ENCODE data around the gene AQP7.

DNA sequence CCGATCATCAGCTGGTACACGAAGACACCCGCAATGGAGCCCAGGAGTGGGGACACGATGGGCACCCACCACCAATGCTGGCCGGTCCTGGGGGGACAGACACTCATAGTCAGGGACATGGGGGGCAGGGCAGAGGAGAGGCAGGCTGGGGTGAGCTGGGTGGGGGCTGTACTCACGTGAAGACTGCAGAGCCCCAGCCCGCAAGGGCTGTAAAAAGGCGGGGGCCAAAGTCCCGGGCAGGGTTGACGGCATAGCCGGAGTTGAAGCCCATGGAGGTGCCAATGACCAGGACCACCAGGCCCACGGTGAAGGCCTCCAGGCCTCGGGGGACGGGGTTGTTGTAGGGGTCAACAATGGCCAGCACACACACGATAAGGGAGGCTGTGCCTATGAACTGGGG is 39.8 kb upstream of the AQP7 start:
- TF ChIP-seq POLR2A (IDR thresholded peaks at IDR 0.05), result no peak
- TF ChIP-seq, protein P1, sequence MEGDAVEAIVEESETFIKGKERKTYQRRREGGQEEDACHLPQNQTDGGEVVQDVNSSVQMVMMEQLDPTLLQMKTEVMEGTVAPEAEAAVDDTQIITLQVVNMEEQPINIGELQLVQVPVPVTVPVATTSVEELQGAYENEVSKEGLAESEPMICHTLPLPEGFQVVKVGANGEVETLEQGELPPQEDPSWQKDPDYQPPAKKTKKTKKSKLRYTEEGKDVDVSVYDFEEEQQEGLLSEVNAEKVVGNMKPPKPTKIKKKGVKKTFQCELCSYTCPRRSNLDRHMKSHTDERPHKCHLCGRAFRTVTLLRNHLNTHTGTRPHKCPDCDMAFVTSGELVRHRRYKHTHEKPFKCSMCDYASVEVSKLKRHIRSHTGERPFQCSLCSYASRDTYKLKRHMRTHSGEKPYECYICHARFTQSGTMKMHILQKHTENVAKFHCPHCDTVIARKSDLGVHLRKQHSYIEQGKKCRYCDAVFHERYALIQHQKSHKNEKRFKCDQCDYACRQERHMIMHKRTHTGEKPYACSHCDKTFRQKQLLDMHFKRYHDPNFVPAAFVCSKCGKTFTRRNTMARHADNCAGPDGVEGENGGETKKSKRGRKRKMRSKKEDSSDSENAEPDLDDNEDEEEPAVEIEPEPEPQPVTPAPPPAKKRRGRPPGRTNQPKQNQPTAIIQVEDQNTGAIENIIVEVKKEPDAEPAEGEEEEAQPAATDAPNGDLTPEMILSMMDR (IDR thresholded peaks at IDR 0.05), result no peak

All from uterus (tissue), 2 donors.